ENCODE data around the gene DGCR6. TPM values are rescaled to one million over a fixed set of nuclear protein-coding genes. Genes with fewer than 3 reads are reported as not detected.
"Not testable (repeated sequence)": the region's sequence is repeated elsewhere in the genome, so short reads cannot be mapped to it uniquely, and the experiment has no call there.

DGCR6 gene
- total and polyA plus RNA-seq, 2 experiments from 2014 or later, result 1.4 to 2.3 TPM

- not testable (repeated sequence) for DNase-seq (ENCODE audit: low spot score); H3K4me3 ChIP-seq; H3K27ac ChIP-seq (ENCODE audit: low read depth); ATAC-seq; H3K4me1 Mint-ChIP-seq; H3K27me3 Mint-ChIP-seq (ENCODE audit: insufficient read depth, low read depth, poor library complexity); H3K27me3 ChIP-seq (ENCODE audit: insufficient read depth); H3K36me3 ChIP-seq (ENCODE audit: insufficient read depth); H3K27ac Mint-ChIP-seq; H3K9me3 Mint-ChIP-seq; H2AFZ ChIP-seq; H3F3A ChIP-seq (replicated peaks; ENCODE audit: low read depth); H3K79me2 ChIP-seq (replicated peaks; ENCODE audit: insufficient read depth); H3K4me2 ChIP-seq; H3K9me2 ChIP-seq (ENCODE audit: insufficient read depth); H3K4me3 Mint-ChIP-seq; H4K20me1 ChIP-seq (replicated peaks; ENCODE audit: insufficient read depth); H3K4me1 ChIP-seq (ENCODE audit: insufficient read depth); H3K36me3 Mint-ChIP-seq (ENCODE audit: low read depth)
Observed at GRCh38 chr22:18956121-18956895, 50.2 kb downstream of the DGCR6 start.

DNA sequence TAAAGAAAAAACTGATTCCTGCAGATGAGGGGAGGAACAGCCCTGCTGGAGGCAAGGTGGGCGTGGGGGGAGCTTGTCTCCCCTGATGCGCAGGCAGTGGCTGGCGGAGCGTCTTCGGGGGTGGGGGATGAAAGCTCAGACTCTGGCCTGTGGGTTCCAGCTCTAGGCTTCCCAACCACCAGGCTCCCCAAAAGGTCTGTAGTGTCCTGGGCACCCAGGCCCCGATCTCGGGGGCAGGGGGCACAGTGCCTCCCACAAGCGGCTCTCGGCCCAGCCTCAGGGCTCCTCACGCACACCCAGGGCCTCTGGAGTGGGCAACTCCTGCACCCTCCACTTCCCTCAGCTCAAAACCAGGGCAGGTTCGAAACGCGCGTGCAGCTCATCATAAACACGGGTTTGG lies 50.8 kb downstream of the DGCR6 start:
- H3K4me3 ChIP-seq; H3F3A ChIP-seq (replicated peaks; ENCODE audit: low read depth); H3K9me2 ChIP-seq (ENCODE audit: insufficient read depth); H3K4me3 Mint-ChIP-seq; H3K27me3 ChIP-seq (ENCODE audit: insufficient read depth); H3K36me3 Mint-ChIP-seq (ENCODE audit: low read depth); H3K27ac Mint-ChIP-seq; H3K27ac ChIP-seq (ENCODE audit: low read depth); DNase-seq (ENCODE audit: low spot score); H3K9me3 Mint-ChIP-seq; H3K27me3 Mint-ChIP-seq (ENCODE audit: insufficient read depth, low read depth, poor library complexity); ATAC-seq; H3K4me1 Mint-ChIP-seq; H4K20me1 ChIP-seq (replicated peaks; ENCODE audit: insufficient read depth); H3K79me2 ChIP-seq (replicated peaks; ENCODE audit: insufficient read depth); H3K4me1 ChIP-seq (ENCODE audit: insufficient read depth); H3K4me2 ChIP-seq; H2AFZ ChIP-seq; H3K36me3 ChIP-seq (ENCODE audit: insufficient read depth): not testable (repeated sequence)

DNA sequence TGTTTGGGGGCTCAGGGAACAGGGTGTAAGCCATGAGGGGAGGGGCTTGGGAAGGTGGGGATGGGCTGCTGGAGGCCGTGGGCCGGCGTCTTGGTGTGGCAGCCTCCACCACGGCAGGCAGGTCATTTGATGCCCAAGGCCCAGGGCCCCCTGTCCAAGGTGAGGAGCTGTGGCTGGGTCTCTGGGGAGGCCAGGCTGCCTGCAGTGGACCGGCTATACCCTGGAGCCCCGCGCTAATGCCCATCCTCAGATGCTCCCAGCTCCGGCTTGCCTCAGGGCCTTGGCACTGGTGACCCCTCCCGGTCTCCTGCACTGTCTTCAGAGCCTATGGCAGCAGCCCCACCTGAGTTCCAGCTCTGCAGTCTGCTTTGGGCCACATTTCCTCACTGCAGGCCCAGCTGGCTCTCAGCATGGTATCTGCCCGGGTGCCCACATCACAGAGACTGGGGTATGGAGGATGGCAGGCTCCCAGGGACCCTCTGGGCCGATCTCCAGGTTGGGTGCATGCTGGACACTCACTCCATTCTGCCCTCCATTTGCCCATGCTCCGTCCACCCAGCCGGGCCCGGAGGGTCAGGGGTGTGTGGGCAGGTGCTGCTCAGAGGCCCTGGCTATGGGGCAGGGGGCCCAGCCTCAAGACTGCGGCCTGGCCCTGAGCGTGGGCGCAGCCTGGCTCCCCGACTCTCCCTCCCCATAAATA lies 51.7 kb downstream of the DGCR6 start:
- not testable (repeated sequence) for H3K79me2 ChIP-seq (replicated peaks; ENCODE audit: insufficient read depth); H3K4me3 Mint-ChIP-seq; H3K4me2 ChIP-seq; H2AFZ ChIP-seq; H3F3A ChIP-seq (replicated peaks; ENCODE audit: low read depth); H3K27ac ChIP-seq (ENCODE audit: low read depth); H3K36me3 Mint-ChIP-seq (ENCODE audit: low read depth); DNase-seq (ENCODE audit: low spot score); ATAC-seq; H3K9me3 Mint-ChIP-seq; H3K4me3 ChIP-seq; H3K4me1 Mint-ChIP-seq; H4K20me1 ChIP-seq (replicated peaks; ENCODE audit: insufficient read depth); H3K27ac Mint-ChIP-seq; H3K36me3 ChIP-seq (ENCODE audit: insufficient read depth); H3K27me3 Mint-ChIP-seq (ENCODE audit: insufficient read depth, low read depth, poor library complexity); H3K9me2 ChIP-seq (ENCODE audit: insufficient read depth); H3K27me3 ChIP-seq (ENCODE audit: insufficient read depth); H3K4me1 ChIP-seq (ENCODE audit: insufficient read depth)

GRCh38 chr22:18958321-18958705 lies 52.2 kb downstream of the DGCR6 start:
- H3K27me3 ChIP-seq (ENCODE audit: insufficient read depth); H3K36me3 Mint-ChIP-seq (ENCODE audit: low read depth); H3K4me2 ChIP-seq; H3K9me2 ChIP-seq (ENCODE audit: insufficient read depth); H4K20me1 ChIP-seq (replicated peaks; ENCODE audit: insufficient read depth); H3K4me1 Mint-ChIP-seq; H2AFZ ChIP-seq; H3K27ac Mint-ChIP-seq; H3K4me3 Mint-ChIP-seq; DNase-seq (ENCODE audit: low spot score); H3K27ac ChIP-seq (ENCODE audit: low read depth); H3F3A ChIP-seq (replicated peaks; ENCODE audit: low read depth); H3K9me3 Mint-ChIP-seq; H3K27me3 Mint-ChIP-seq (ENCODE audit: insufficient read depth, low read depth, poor library complexity); ATAC-seq; H3K79me2 ChIP-seq (replicated peaks; ENCODE audit: insufficient read depth); H3K4me3 ChIP-seq; H3K4me1 ChIP-seq (ENCODE audit: insufficient read depth); H3K36me3 ChIP-seq (ENCODE audit: insufficient read depth): not testable (repeated sequence)

- not testable (repeated sequence) for H4K20me1 ChIP-seq (replicated peaks; ENCODE audit: insufficient read depth); H3K4me3 Mint-ChIP-seq; H3K4me1 Mint-ChIP-seq; H3K4me2 ChIP-seq; H3K36me3 ChIP-seq (ENCODE audit: insufficient read depth); H3K27ac Mint-ChIP-seq; H3K27me3 Mint-ChIP-seq (ENCODE audit: insufficient read depth, low read depth, poor library complexity); H3K9me2 ChIP-seq (ENCODE audit: insufficient read depth); H3F3A ChIP-seq (replicated peaks; ENCODE audit: low read depth); DNase-seq (ENCODE audit: low spot score); H3K27ac ChIP-seq (ENCODE audit: low read depth); H3K27me3 ChIP-seq (ENCODE audit: insufficient read depth); H3K36me3 Mint-ChIP-seq (ENCODE audit: low read depth); ATAC-seq; H2AFZ ChIP-seq; H3K79me2 ChIP-seq (replicated peaks; ENCODE audit: insufficient read depth); H3K9me3 Mint-ChIP-seq; H3K4me3 ChIP-seq; H3K4me1 ChIP-seq (ENCODE audit: insufficient read depth)
Observed at GRCh38 chr22:18958738-18959137, 52.6 kb downstream of the DGCR6 start.

DNA sequence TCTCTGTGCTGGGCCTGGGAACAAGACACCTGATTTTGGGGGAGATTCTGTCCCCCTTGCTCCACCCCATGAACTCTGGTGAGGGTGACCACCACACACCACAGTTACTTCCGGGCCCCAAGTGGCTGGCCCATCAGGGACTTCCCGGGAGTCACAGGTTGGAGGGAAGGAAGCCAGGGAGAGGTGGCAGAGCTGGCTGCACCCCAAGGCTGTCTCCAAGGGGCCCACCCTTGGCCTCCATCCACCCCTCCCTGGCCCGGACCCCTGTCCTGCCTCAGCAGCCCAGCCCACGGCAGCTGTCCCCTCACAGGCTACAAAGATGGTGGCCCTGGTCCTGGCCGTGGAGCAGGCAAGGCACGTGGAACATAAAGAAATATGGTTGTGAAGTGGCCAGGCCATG lies 53.1 kb downstream of the DGCR6 start:
- not testable (repeated sequence) for ATAC-seq; DNase-seq (ENCODE audit: low spot score); H2AFZ ChIP-seq; H3K27ac ChIP-seq (ENCODE audit: low read depth); H3K4me1 Mint-ChIP-seq; H3K79me2 ChIP-seq (replicated peaks; ENCODE audit: insufficient read depth); H3K4me3 Mint-ChIP-seq; H3K4me3 ChIP-seq; H3F3A ChIP-seq (replicated peaks; ENCODE audit: low read depth); H3K36me3 Mint-ChIP-seq (ENCODE audit: low read depth); H3K4me2 ChIP-seq; H3K9me3 Mint-ChIP-seq; H3K4me1 ChIP-seq (ENCODE audit: insufficient read depth); H3K9me2 ChIP-seq (ENCODE audit: insufficient read depth); H3K27me3 Mint-ChIP-seq (ENCODE audit: insufficient read depth, low read depth, poor library complexity); H4K20me1 ChIP-seq (replicated peaks; ENCODE audit: insufficient read depth); H3K27ac Mint-ChIP-seq; H3K27me3 ChIP-seq (ENCODE audit: insufficient read depth); H3K36me3 ChIP-seq (ENCODE audit: insufficient read depth)

Data from GM23338 (cell line).